Measurements from ENCODE around the gene ZNF827.

The ZNF827 gene

GRCh38 chr4:145709843-145710242 is 228.8 kb downstream of the ZNF827 start:
- intact Hi-C loops (cut with micrococcal nuclease): no loop called here

GRCh38 chr4:145709336-145709735 is 229.3 kb downstream of the ZNF827 start:
- Mint-ChIP-seq H3K27me3 (peaks cover 3% of the 10 kb centered on the region), H3K4me3 (no peak overlapping the region), H3K9me3 (peaks cover 23% of the 10 kb centered on the region), H3K27ac (no peak overlapping the region), H3K4me1 (ENCODE audit: low read depth) (peaks cover 10% of the 10 kb centered on the region), H3K36me3 (ENCODE audit: low read depth) (no peaks in the 10 kb centered on the region)
- intact Hi-C loops (cut with micrococcal nuclease): no loop called here

More at GRCh38 chr4:145709843-145710242, 228.8 kb downstream of the ZNF827 start:
- Mint-ChIP-seq H3K27ac (no peak overlapping the region), H3K4me3 (no peak overlapping the region), H3K36me3 (ENCODE audit: low read depth) (no peaks in the 10 kb centered on the region), H3K27me3 (peaks cover 3% of the 10 kb centered on the region), H3K9me3 (peaks cover 23% of the 10 kb centered on the region), H3K4me1 (ENCODE audit: low read depth) (peaks cover 10% of the 10 kb centered on the region)

All from dendritic cell treated with granulocyte-macrophage colony-stimulating factor and Interleukin-4, amounts not matched to agents 40 ng/mL and 50 ng/mL, for 4 days (primary cell).